GM12801 (cell line): Measurements from ENCODE around the gene SDCCAG8.

ENCODE experiments used
- TF ChIP-seq, protein P1 (sequence below): IDR thresholded peaks from one replicate; pipeline ENCODE4 v1.5.1; 2011; ENCODE audit warnings: control low read depth; ENCODE audit not compliant: insufficient read length; ENCODE audit errors: extremely low read depth

Gene SDCCAG8

GRCh38 chr1:243542739-243543415 is 287.0 kb downstream of the SDCCAG8 start:
- TF ChIP-seq, protein P1, sequence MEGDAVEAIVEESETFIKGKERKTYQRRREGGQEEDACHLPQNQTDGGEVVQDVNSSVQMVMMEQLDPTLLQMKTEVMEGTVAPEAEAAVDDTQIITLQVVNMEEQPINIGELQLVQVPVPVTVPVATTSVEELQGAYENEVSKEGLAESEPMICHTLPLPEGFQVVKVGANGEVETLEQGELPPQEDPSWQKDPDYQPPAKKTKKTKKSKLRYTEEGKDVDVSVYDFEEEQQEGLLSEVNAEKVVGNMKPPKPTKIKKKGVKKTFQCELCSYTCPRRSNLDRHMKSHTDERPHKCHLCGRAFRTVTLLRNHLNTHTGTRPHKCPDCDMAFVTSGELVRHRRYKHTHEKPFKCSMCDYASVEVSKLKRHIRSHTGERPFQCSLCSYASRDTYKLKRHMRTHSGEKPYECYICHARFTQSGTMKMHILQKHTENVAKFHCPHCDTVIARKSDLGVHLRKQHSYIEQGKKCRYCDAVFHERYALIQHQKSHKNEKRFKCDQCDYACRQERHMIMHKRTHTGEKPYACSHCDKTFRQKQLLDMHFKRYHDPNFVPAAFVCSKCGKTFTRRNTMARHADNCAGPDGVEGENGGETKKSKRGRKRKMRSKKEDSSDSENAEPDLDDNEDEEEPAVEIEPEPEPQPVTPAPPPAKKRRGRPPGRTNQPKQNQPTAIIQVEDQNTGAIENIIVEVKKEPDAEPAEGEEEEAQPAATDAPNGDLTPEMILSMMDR = no peak

DNA sequence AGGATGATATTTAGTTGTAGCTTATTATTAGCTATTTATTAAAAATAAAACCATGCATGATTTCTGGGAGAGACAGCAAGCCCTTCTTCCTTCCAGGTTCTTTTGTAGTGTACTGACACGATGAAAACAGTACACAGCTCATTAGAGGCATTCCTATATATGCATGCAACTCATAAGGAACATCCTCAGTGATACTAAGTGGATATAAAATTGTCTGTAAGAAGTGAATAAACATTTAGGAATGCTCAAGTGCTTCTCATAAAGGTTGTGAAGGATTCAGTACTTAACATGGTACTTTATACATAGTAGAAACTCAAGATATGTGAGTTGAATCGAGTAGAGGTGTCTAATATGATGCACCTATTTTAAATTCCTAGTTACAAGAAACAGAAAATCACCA is 287.7 kb downstream of the SDCCAG8 start:
- TF ChIP-seq, protein P1 = no peak

- TF ChIP-seq, protein P1 = no peak
Observed at GRCh38 chr1:243546457-243546856, 290.6 kb downstream of the SDCCAG8 start.

DNA sequence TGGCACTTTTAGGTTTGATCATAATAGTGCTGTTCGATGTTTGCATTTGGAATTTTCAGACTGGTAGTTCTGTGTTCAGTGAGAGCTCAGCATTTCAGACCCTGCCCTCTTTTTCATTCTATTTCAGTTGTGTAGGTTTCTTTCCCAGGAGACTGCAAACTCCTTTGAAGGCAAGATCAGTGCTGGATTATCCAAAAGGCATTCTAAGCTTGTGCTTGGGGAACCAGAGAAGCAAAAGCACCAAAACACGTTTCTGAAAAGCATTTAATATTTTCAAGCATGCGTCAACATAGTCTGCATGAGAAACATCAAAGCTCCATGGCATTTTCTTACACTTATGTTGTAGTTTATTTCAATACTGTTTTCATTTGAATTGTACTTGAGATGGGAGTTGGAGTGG is 292.1 kb downstream of the SDCCAG8 start:
- TF ChIP-seq, protein P1 = no peak

DNA sequence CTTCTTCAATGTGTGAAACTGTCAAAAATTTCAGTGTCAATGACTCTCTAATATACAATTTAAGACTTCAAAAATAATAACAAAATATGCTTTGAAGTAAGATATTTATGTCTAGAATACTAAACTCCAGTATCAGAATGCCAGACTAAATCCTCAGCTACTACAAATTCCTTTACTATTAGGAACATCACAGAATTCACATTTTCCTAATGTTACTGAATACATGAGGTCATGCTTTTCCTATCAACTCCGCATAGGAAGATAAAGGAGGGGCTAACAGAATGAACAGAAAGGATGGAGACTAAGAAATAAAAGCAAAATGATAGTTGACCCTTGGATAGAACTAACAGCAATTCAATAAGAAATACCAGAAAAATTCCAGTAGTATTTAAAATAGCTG is 292.7 kb downstream of the SDCCAG8 start:
- TF ChIP-seq, protein P1 = no peak

GRCh38 chr1:243549108-243549507 is 293.3 kb downstream of the SDCCAG8 start:
- TF ChIP-seq, protein P1 = no peak
